Airway epithelial cell (primary cell): ENCODE results near the gene UPB1. TPM values are rescaled to one million over a fixed set of nuclear protein-coding genes. Genes with fewer than 3 reads are reported as not detected.

Experiments used
- total RNA-seq: library from RNA; depleted of rRNA; stranded (reverse); fragments of >200 nt; gene quantifications from 2 replicates; pipeline ENCODE4 v1.2.3, GENCODE V29; 2015

The UPB1 gene
- total RNA-seq: not detected in 2 replicates

DNA sequence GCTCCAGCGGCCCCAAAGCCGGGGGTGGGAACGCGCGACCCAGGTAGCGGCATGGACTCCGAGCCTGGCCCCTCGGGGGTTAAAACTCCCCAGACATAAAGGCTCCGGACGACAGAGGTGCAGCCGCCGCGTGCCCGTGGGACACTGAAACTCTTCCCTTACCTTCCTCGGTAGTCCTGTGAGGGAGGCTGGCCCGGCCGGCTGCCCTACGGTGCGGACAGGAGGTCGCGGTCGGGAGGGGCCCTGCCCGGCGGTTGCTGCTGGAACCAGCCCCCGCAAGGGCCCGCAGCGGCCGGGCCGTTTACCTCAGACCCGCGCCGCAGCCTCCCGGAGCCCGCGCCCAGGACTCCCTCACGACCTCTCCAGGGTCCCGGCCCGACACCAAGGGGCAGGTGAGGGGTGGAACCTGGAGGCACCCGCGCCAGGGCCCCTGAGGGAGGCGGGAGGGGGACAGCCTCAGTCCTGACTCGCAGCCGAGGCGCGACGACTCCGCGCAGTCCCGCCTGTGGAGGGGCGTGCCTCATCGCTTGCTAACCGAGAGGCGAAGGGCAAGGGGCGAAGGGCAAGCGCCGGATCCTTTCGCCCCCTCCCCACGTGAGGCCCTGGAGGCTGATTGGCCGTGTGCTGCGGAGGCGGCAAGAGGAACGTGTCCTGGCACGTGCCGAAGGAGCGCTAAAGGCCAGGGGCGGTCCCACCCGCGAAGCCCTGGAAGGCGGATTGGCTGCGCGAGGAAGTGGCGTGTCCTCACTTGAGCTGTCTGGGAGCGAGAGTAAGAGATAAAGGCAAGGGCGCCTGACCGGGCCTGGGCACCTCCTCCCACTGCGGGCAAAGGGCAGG is at the start of gene UPB1:
Gene UPB1, plus strand, starts transcription at position 805 of the 837 bp plus-strand sequence. CDS start 72 bp downstream, outside the sequence.

DNA sequence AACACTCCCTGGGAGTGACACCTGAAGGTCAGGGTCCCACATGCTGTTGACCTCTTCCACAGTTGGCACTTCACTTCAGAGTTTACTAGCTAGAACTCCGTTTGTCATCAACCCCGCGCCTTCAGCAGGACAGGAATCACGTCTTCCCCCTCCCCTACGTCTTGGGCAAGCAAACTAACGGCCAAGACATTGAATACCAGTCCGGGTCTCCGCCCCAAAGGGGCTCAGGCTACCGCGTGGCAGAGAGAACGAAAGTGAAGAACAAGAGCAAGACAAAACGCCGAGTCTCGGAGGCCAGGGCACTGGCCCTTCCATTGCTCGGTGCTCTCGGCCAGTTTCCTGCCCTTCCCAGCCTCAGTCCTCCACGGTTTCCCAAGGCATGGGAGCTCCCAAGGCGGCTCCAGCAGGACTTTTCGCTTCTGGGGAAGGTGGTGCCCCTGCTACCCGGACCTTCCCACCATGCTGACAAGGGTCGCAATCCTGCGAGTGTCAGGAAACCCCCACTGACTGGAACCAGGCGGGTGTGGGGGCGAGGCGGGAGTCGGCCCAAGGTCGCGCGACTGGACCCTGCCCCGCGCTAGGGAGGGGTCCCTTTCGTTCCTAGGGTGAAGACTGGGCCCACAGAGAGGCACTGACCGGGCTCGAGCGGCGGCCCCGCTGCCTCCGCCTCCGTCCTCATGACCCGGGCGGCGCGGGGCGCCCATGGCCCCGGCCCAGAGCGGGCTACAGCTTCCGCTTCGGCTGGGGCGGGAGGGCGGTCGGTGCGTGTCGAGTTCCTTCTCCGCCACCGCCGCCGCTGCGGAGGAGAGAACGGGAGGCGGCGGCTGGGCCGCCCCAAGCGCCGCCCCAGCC is 59.4 kb downstream of the UPB1 start, which contains the start of gene GUCD1:
Gene GUCD1, minus strand, starts transcription at position 826 of the 852 bp plus-strand sequence. Its CDS starts 147 bp downstream, at position 679.

DNA sequence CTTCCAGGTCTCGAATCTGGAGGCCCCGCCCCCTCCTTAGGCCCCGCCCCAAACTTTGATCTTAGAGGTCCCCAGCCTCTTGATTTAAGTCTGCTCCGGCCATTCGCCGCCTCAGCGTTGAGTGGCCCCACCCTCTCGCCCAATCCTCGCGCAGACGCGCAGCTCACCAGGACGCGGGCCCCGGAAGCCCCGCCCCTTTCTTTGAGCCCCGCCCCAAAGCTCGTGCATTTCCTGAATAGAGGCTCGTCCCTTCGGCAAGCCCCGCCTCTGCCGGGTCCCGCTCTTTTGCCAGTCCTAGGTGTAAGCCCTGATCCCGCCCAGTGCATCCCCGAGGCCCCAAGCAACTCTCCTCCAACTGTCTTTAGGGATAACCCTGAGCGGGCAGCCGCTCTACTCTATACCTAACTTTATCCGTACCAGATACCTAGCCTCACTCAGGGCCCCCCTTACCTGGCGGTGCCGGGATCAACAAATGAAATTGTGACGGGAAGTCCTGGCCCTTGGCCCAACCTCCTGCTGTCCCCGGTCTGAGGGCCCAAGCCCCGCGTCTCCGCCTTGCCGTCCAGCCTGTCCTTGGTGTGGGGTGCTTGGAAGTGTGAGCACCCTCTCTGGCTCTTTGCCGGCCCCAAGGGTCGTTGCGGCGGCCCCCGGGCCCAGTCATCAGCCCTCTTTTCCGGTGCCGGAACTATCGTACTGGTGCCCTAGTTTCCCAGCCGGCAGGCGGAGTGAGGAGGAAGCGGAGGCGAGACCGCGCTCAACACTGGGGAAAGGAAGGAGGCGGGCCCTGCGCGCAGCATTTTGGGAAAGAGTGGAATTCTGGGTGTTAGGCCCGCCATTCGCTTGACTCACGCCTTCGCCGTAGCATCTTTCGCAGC is 60.3 kb downstream of the UPB1 start, which contains the start of gene SNRPD3:
Gene SNRPD3, plus strand, starts transcription at position 835 of the 875 bp plus-strand sequence. CDS start 1,676 bp downstream, outside the sequence.

Other genes with a start within 250 kb of the UPB1 start
- 12.9 and 17.1 TPM in 2 replicates for gene SPECC1L, start 224.5 kb upstream of the UPB1 start, total RNA-seq
- 0.14 TPM in 1 of 2 replicates, not detected in the other for gene ADORA2A, start 67.7 kb upstream of the UPB1 start, total RNA-seq
- 68.1 and 71.0 TPM in 2 replicates for gene GUCD1, start 59.8 kb downstream of the UPB1 start, total RNA-seq
- 183 and 241 TPM in 2 replicates for gene SNRPD3, start 60.7 kb downstream of the UPB1 start, total RNA-seq
- 6.8 and 8.3 TPM in 2 replicates for gene LRRC75B, start 97.7 kb downstream of the UPB1 start, total RNA-seq
- gene GGT1, start 107.9 kb downstream of the UPB1 start, total RNA-seq: 0.56 and 1.9 TPM in 2 replicates